Thymus (tissue), 11 donors: ENCODE results near the gene TXNDC16. TPM values are rescaled to one million over a fixed set of nuclear protein-coding genes. Genes with fewer than 3 reads are reported as not detected.

ENCODE experiments used
- DNase-seq, 9 donors: peaks; one replicate each; pipeline ENCODE4 v3.0.0-alpha.2; 2013; ENCODE audit warnings: low spot score in 9 of 9, low read depth in 6 of 9, missing footprints in 1 of 9
- H3K27ac ChIP-seq, 2 donors: one replicate each; pipeline ENCODE4 v1.5.1; 2013; ENCODE audit warnings: control low read depth in 1 of 2, low read depth in 1 of 2, low read length in 1 of 2, mild to moderate bottlenecking in 1 of 2, moderate library complexity in 1 of 2
- H3K27me3 ChIP-seq, 2 donors: one replicate each; pipeline ENCODE4 v1.5.1; 2013; ENCODE audit warnings: low read length in 1 of 2; ENCODE audit not compliant: control insufficient read depth in 2 of 2, insufficient read depth in 1 of 2
- H3K36me3 ChIP-seq, 2 donors: one replicate each; pipeline ENCODE4 v1.5.1; 2013; ENCODE audit warnings: low read length in 1 of 2, mild to moderate bottlenecking in 1 of 2, moderate library complexity in 1 of 2; ENCODE audit not compliant: control insufficient read depth in 2 of 2, insufficient read depth in 2 of 2
- H3K4me1 ChIP-seq, 2 donors: one replicate each; pipeline ENCODE4 v1.5.1; 2013; ENCODE audit warnings: low read length in 2 of 2; ENCODE audit not compliant: control insufficient read depth in 2 of 2, insufficient read depth in 2 of 2
- H3K4me3 ChIP-seq, 2 donors: one replicate each; pipeline ENCODE4 v1.5.1; 2013; ENCODE audit warnings: low read length in 2 of 2, control low read depth in 1 of 2, mild to moderate bottlenecking in 1 of 2
- H3K9me3 ChIP-seq, 2 donors: one replicate each; pipeline ENCODE4 v1.5.1; 2013; ENCODE audit warnings: low read length in 1 of 2, mild to moderate bottlenecking in 1 of 2; ENCODE audit not compliant: control insufficient read depth in 2 of 2, insufficient read depth in 1 of 2
- WGBS: extraction: QIAGEN DNeasy Blood & Tissue Kit; methylation state at CpG from one replicate; pipeline ENCODE4 v1.1.7; 2013; 5-methylcytosine and 5-hydroxymethylcytosine counted together
- polyA plus RNA-seq: library from polyadenylated mRNA; stranded (reverse); fragments of 200-250 nt; gene quantifications from one replicate; pipeline ENCODE4 v1.2.3, GENCODE V29; 2013
- total RNA-seq: library from RNA; stranded (reverse); fragments of 120-200 nt; gene quantifications from one replicate; pipeline ENCODE4 v1.2.4, GENCODE V29; 2013
- donor health status: healthy.

Gene TXNDC16
- total and polyA plus RNA-seq, 2 donors = 4.1 to 10.2 TPM

- H3K4me3 ChIP-seq = no peak overlapping the region
- H3K4me1 ChIP-seq = no peaks in the 10 kb centered on the region
- no peak for DNase-seq
- H3K27ac ChIP-seq = no peak overlapping the region
- peaks cover 5 to 10% of the 10 kb centered on the region in 2 donors for H3K36me3 ChIP-seq
- H3K27me3 ChIP-seq = no peaks in the 10 kb centered on the region
- H3K9me3 ChIP-seq = no peaks in the 10 kb centered on the region
Measured at GRCh38 chr14:52443506-52443905, 108.8 kb downstream of the TXNDC16 start.

GRCh38 chr14:52442602-52443001 is 109.7 kb downstream of the TXNDC16 start:
- Histone ChIP-seq H3K27me3 (no peaks in the 10 kb centered on the region), H3K36me3 (peaks cover 5 to 10% of the 10 kb centered on the region in 2 donors), H3K4me1 (no peaks in the 10 kb centered on the region), H3K4me3 (no peak overlapping the region), H3K9me3 (no peaks in the 10 kb centered on the region), H3K27ac (no peak overlapping the region)
- WGBS = 97% methylated on average over 1 of the region's 1 CpG
- no peak for DNase-seq

- no peaks in the 10 kb centered on the region for H3K4me1 ChIP-seq
- WGBS = 92% methylated on average over 4 of the region's 4 CpGs
Measured at GRCh38 chr14:52442166-52442565, 110.1 kb downstream of the TXNDC16 start.

GRCh38 chr14:52439476-52439875 is 112.8 kb downstream of the TXNDC16 start:
- H3K27me3 ChIP-seq = no peaks in the 10 kb centered on the region
- 99% methylated on average over 4 of the region's 4 CpGs for WGBS

More at GRCh38 chr14:52442166-52442565, 110.1 kb downstream of the TXNDC16 start:
- no peaks in the 10 kb centered on the region for H3K9me3 ChIP-seq
- H3K36me3 ChIP-seq = peaks cover 3 to 7% of the 10 kb centered on the region in 2 donors
- H3K27ac ChIP-seq = no peak overlapping the region
- H3K4me3 ChIP-seq = no peak overlapping the region
- H3K27me3 ChIP-seq = no peaks in the 10 kb centered on the region
- no peak for DNase-seq

GRCh38 chr14:52434955-52435354 is 117.3 kb downstream of the TXNDC16 start:
- Histone ChIP-seq H3K27me3 (no peaks in the 10 kb centered on the region), H3K4me1 (no peaks in the 10 kb centered on the region), H3K4me3 (no peak overlapping the region), H3K36me3 (peaks cover 0 to 6% of the 10 kb centered on the region in 2 donors), H3K9me3 (no peaks in the 10 kb centered on the region), H3K27ac (no peak overlapping the region)
- no peak for DNase-seq
- WGBS = 97% methylated on average over 1 of the region's 1 CpG

More at GRCh38 chr14:52439476-52439875, 112.8 kb downstream of the TXNDC16 start:
- no peaks in the 10 kb centered on the region for H3K4me1 ChIP-seq
- no peak overlapping the region for H3K4me3 ChIP-seq
- no peak overlapping the region for H3K27ac ChIP-seq
- H3K9me3 ChIP-seq = no peaks in the 10 kb centered on the region
- peaks cover 0 to 2% of the 10 kb centered on the region in 2 donors for H3K36me3 ChIP-seq
- DNase-seq = no peak

- Histone ChIP-seq H3K4me1 (no peaks in the 10 kb centered on the region), H3K27me3 (no peaks in the 10 kb centered on the region), H3K36me3 (peaks cover 0 to 6% of the 10 kb centered on the region in 2 donors), H3K27ac (no peak overlapping the region), H3K9me3 (no peaks in the 10 kb centered on the region), H3K4me3 (no peak overlapping the region)
- 95% methylated on average over 2 of the region's 2 CpGs for WGBS
- DNase-seq = no peak
Measured at GRCh38 chr14:52430474-52430873, 121.8 kb downstream of the TXNDC16 start.

GRCh38 chr14:52429451-52429850 is 122.9 kb downstream of the TXNDC16 start:
- no peak for DNase-seq
- WGBS = 98% methylated on average over 2 of the region's 2 CpGs
- Histone ChIP-seq H3K4me1 (no peaks in the 10 kb centered on the region), H3K4me3 (no peak overlapping the region), H3K9me3 (no peaks in the 10 kb centered on the region), H3K36me3 (peaks cover 0 to 4% of the 10 kb centered on the region in 2 donors), H3K27ac (no peak overlapping the region), H3K27me3 (no peaks in the 10 kb centered on the region)

- Histone ChIP-seq H3K4me1 (no peaks in the 10 kb centered on the region), H3K4me3 (no peak overlapping the region), H3K36me3 (peaks cover 0 to 2% of the 10 kb centered on the region in 2 donors), H3K9me3 (no peaks in the 10 kb centered on the region), H3K27me3 (no peaks in the 10 kb centered on the region), H3K27ac (no peak overlapping the region)
- 97% methylated on average over 1 of the region's 1 CpG for WGBS
- DNase-seq = no peak
Measured at GRCh38 chr14:52427460-52427859, 124.8 kb downstream of the TXNDC16 start.

- H3K9me3 ChIP-seq = no peaks in the 10 kb centered on the region
- no peak overlapping the region for H3K27ac ChIP-seq
- H3K27me3 ChIP-seq = no peaks in the 10 kb centered on the region
- 98% methylated on average over 2 of the region's 2 CpGs for WGBS
- DNase-seq = no peak
- no peaks in the 10 kb centered on the region for H3K36me3 ChIP-seq
- no peaks in the 10 kb centered on the region for H3K4me1 ChIP-seq
- H3K4me3 ChIP-seq = no peak overlapping the region
Measured at GRCh38 chr14:52422650-52423356, 129.5 kb downstream of the TXNDC16 start.
